Activated CD8-positive, alpha-beta memory T cell treated with anti-CD3 and anti-CD28 coated beads, Interleukin-2, amount 50 U/mL, for 48 hours (primary cell): ENCODE results near the gene LRRC4.

Experiments
- DNase-seq: peaks from one replicate; pipeline ENCODE4 v3.0.0-alpha.2; 2020

LRRC4 gene, protein sequence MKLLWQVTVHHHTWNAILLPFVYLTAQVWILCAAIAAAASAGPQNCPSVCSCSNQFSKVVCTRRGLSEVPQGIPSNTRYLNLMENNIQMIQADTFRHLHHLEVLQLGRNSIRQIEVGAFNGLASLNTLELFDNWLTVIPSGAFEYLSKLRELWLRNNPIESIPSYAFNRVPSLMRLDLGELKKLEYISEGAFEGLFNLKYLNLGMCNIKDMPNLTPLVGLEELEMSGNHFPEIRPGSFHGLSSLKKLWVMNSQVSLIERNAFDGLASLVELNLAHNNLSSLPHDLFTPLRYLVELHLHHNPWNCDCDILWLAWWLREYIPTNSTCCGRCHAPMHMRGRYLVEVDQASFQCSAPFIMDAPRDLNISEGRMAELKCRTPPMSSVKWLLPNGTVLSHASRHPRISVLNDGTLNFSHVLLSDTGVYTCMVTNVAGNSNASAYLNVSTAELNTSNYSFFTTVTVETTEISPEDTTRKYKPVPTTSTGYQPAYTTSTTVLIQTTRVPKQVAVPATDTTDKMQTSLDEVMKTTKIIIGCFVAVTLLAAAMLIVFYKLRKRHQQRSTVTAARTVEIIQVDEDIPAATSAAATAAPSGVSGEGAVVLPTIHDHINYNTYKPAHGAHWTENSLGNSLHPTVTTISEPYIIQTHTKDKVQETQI

DNA sequence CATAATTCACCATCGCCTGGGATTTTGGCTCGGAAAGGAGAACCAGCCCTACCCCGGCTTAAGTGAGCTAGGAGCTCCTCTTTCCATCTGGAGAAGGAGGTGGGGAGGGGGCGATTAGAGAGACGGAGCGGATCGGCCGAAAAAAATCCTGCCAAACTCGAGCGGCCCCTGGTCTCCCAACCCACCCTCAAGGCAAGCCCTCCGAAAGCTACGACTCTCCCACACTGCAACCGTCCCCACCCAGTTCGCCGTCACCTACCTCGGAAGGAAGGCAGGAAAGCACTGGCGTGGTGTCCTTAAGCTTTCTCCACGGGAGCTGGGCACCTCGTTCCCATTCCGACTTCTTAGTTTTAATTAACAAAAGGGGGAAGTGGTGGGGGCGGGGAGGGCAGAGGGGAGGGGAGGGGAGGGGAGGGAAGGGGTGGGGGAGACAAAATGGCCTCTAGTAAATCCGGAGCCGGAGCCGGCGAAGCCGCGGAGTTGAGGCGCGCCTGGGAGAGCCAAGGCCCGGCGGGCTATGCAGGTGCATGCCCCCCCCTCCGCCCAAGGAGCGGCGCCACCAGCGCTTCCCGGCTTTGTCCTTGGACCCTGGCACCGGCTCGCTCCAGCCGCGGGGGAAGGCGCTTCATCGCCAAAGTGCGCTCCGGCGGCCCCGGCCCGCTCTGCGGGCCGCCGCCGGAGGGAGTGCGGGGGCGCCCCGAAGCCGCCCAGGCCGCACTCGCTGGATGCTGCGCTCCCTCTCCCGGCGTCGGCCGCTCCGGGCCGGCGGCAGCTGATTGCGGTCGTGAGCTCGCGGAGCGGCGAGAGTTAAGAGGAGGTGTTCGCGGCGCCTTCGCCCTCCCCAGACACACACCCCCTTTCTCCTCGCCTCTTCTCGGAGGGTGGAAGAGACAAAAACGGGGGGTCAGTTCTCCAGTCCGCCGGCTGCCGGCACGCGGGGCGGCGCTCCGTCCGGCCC is at the start of gene LRRC4:
Gene LRRC4, minus strand, starts transcription at position 784 of the 958 bp plus-strand sequence. CDS start 797 bp downstream, outside the sequence.
- DNase-seq, result peak; percentile 66

DNA sequence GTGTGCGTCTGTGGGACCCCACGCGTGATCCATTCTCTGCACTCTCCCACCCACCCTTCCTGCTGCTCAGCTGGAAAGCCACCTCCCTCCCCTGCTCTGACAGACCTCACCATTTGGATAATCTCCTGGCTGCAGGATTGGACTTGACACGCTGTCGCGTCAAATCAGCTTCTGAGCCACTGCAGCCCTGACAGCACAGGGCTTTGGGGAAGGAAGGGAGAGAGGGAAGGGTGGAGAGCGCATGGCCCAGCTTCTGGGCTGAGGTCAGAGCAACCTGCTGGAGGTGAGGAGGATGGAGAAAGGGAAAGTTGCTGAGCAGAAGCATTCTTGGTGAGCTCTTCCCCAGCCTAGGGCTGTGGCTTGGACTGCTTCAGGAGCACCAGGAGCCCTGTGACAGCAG is 48.9 kb upstream of the LRRC4 start:
- no peak for DNase-seq

DNA sequence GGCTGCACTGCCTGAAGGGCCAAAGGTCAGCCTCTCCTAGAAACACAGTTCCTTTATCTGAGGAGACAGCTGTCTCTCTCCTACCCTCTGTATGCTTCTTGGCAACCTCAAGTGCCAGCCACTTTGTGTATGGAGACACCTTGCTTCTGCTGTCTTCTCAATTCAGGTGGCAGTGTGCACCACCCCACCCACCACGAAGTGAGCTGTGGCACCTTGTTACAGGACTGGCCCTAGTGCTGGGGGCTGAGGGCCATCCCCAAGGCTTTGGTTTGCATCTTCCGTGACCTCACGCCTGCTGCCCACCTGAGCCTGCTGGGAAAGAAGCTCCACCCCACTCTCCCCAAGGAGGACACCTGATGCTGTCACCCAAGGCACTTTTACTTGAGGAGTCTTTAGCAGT is 47.1 kb upstream of the LRRC4 start:
- DNase-seq, result no peak

DNA sequence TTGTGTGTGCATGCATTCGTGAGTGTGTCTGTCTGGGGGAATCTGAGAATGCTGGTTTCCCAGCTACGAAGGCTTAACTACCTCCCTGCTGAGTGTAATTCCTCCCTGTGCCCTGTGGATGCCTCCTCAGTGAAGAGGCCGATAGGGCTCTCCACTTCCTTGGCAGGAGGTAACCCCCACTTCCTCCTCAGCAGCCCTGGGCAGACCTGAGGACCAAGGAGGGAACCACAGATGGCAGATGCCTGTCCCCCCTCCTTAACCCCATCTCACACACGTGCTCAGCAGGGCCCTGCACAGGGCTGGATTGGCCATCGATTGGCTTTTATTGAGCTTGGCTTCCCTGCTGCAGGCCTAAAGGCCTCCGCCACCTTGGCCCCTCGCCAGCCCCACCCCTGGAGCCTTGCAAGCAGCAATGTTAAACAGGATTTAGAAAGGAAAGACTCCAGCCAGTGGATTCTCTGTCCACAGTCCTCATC is 45.6 kb upstream of the LRRC4 start:
- no peak for DNase-seq

DNA sequence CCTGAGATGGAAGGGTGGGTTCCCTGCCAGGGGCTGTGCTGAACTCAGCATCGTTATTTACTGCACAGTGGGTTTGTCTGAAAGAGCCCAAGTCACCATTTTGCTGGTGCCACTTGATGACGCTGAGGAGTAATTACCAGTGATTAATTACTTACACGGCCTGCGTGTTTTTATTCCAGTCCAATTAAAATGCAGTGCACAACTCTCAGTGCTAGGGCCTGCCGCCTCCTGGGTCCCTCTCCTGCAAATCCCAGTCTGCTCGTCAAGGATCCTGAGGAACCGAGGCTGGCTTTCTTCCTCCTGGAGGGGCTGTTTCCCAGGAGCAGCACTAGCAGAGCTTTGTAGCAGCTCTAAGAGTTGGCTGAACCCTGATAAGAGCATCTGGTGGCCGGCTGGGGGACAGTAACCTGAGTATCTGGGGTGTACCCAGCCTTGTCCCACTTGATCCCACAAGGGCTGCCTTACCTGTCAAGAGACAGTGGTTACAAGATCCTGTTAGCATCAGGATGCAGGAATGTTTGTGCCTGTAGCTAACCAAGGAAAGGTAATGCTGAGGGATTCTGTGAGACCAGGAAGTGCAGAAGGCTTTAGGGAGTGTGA is 45.1 kb upstream of the LRRC4 start:
- no peak for DNase-seq

DNA sequence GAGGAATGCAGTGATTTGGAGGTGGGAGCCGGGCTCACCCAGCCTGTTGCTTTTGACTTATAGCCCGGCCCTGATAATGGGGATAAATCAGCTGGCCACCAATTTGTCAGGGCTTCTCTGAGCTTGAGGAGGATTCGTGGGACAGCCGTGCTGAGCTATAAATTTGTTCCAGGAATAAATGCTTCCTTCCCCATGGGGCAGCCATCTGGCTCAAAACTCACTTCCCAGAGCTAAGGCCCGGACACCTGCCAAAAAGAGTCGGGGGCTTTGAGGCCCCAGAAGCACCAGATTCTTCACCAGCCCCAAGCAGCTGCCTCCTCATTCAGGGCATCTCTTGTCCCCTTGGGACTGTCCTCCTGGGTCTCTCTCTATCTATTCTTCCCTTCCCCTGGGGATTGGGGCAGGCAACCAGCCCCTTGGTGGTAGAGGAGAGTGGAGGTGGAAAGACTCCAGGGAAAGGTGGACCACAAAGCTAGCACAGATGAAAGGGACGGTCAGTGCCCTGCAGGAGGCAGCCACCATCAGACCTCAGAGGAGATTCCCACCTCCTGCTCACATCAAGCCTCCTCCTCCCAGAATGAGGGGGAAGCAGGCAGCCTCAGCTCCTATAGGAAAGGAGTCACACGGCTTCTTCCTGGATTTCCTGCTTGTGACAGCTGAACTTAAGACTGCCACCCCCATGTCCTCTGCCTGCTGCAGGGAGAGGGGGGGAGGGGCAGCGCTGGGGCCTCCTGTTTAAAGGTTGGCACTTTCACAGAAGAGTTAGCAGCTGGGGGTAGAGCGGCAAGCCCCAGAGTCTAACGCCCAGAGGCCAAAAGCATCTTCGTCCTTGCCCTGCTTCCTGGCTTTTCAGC is 44.2 kb upstream of the LRRC4 start:
- no peak for DNase-seq

DNA sequence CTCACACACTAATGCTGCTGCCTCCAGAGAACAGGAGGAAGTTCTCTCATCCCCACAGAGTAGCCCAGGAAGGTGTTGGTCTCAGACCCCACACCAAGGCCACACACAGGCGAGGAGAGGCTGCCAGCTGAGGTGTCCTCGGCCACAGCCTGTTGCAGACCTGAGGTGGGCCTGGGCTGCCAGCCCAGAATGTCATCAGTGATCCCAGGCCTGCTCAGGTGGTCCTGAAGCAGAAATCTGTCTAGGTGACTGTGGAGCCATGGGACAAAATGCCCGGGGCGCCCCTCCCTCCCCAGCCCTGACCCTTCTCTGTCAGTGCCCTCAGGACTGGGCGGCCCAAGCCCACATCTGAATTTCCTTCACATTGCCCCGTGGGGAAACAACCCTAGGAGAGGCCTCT is 43.5 kb upstream of the LRRC4 start:
- no peak for DNase-seq

DNA sequence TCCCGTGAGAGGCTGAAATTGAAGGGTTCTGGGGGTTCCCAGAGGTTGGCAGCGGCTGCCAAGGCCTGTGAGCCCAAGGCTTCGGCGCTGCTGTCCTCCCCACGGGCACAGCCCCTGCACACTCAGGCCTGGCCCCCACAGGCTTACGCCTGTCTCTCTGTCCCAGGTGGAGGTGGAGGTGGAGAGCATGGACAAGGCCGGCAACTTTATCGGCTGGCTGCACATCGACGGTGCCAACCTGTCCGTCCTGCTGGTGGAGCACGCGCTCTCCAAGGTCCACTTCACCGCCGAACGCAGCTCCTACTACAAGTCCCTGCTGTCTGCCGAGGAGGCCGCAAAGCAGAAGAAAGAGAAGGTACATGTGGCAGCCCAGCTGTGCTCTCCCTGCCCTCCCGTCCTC is 43.1 kb upstream of the LRRC4 start:
- DNase-seq, result no peak

DNA sequence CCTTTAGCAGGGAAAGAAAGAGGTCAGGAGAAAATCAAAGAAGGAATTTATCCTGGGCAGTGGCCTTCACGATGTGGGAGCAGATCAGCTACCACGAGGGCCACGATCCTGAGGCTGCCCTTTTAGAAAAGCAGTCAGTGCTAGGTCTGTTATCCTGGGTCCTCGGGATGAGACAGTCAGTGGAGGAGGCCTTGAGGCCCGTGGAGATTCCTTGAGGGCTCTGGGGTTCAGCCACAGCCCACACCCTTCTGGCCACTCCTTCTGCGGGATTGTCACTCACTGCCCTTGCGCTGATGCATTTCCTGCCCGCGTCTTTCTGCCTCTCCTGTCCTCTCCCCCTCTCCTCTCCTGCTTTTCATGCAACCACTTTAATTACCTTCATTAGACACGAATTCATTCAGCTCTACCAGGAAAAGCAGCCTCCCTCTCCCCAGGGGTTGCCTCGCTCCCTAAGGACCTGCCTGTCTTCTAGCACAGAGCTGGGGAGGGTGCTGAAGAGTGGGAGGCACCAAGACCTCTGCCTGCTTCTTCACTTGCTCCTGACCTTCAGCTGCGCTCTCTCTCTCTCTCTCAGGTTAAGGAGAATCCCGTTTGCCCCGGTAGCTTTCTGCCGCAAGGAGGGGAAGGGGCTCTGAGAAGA is 42.6 kb upstream of the LRRC4 start:
- no peak for DNase-seq

DNA sequence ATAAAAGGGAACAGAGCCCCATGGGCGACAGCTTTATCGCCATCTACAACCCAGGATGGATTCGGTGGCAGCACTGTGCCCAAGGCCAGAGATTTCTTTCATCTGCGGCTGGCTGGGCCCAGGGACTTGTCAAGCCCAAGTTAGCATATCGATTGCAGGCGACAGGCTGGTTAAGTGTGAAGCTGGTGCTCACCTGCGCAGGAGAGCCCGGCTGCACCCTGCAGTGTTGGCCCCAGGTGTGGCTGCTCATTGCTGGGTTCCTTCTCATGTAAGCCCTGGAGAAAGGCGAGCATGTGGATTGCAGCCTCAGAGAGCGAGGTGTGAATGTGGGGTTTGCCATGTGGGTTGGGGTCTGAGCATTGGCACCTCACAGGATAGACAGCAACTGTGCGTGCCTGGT is 40.6 kb upstream of the LRRC4 start:
- no peak for DNase-seq

DNA sequence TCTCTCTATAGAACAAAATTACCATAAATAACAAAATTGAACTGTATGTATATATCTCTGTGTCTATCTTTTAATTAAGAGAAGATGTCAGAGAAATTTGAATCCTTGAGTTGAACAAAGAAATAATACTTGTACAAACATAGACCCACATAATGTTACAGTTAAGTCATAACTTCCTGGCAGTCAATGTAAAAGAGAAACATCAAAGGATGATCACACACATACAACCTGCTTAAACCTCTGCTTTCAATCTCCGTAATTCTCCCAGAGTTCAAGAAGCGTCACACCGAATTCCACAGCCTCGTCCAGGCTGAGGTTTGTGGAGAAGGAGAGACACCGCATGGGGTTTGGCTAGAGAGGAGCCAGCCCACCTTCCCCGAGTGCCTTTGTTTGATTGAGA is 40.1 kb upstream of the LRRC4 start:
- no peak for DNase-seq

DNA sequence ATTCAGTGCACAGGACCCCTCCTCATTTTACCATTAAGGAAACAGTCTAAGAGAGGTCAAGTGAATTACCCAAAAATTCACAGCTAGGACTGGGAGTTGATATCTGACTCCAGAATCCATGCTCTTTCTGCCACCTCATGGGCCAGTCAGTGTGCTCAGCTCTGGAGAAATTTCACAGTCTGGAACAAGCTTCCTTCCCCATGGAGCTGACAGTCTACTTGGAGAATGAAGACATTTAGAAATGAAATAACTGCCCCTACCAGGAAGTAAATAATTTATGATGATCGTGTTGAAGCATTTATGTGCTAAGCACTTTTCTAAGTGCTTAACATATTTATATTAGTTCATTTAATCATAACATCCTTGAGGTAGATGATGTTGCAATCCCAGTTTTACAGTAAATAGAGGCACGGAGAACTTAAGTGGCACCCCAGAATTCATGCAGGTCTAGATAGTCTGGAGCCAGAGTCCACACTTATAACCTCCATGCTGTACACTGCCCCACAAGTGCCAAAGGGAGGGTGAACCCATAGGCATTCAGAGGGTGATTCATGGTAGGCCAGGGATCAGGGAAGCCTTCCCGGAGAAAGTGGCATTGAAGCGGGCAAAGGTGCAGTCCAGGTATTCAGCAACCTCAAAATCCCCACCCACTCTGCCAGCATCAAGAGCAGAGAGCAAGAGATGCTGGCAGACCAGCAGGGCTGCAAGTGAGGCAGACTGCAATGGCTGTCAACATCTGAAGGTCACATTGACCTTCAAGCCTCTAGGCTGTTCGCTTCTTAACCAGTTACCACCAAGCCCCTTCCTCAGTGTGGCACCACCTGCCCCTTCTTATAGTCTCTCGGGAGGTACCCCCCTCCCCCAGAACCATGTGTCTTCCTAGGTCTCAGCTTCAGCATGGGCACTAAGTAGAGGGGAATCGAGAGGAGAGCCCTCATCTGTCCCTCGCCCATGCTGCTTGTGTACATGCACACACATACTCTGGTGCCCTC is 38.4 kb upstream of the LRRC4 start:
- no peak for DNase-seq

DNA sequence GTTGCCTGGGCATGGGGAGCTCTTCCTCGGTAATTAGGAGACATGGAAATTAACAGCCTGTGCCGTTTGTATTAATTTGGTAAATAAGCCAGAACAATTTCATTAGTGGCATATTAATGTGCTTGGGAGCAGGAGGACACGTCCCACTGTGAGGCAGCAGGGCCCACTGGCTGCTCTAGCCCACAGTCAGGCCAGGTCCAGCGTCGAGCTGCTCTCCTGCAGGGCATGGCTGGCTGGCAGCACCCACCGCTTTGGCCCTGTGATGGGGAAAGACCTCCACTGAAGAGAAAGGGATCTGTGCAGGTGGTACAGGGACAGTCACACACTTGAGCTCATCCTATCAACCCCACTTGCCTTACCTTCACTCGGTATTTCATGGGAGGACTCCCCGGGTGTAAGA is 37.5 kb upstream of the LRRC4 start:
- no peak for DNase-seq

DNA sequence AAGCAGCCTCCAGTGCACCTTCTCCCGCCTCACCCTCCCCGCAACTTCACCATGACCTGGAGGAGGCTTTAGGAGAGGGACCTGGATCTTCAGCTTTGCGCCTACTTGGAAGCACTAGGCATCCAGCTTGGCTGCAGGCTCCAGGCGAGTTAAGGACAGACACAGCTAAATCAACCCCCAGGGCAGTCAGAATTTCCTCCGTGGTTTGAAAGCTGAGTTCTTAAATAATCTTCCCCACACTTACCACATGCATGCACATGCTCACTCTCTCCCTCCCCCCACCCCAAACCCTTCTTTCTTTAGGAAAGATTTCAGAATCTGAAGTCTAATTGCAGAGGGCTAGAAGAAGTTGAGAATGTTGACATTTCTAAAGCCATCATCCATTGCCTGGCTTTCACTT is 36.7 kb upstream of the LRRC4 start:
- no peak for DNase-seq

DNA sequence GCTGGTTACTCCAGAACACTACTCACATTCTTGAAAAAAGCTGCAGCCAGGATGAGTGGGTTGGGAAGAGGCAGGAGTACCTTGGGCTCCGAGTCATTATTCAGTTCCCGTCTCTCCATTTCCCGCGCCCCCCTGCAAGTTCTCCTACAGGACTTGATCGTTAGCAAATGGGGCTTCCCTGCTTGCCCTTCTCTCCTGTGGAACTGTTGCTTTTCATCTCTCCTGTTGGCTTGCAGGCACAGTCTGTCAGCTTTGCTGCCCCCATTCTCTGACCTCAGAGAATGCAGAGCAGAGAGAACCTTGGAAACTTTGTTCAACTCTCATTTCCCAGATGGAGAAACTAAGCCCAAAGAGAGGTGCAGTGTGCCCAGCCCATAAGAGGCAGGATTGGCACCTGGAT is 35.6 kb upstream of the LRRC4 start:
- DNase-seq, result no peak

DNA sequence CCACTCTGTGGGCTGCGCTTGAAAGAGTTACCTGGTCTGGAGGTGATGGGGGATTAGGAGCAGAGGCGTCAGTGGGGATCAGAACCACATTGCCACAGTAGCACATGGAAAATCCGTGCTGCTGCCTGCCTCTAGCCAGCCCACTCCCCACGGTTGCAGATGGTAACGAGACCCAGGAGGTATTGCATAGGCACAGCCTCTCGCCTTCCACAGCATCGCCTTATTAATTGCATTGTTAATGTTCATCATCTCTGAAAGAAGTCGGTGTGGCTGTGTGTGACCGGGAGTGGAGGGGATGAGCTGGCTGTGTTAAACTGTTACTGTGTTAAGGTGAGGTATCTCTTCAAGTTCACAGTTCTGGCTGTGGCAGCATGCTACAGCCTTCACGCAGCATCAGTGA is 35.2 kb upstream of the LRRC4 start:
- no peak for DNase-seq

DNA sequence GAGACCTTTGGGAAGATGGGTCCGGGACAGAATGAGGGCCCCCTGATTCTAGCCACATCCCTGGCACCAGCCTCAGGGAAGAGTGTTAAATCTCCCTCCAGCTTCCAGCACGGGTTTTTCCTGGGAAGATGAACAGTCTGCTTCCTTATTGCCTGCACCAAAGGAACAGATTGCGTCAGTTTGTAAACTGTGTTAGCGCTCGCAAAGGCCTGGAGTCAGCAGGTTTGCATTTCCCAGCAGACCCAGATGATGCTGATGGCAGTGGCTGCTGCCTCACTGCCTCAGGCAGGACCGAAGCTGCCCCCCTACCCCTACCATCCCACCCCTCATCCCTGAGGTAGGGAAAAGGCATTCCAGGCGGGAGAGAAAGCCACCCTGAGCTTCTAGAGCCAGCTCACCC is 34.6 kb upstream of the LRRC4 start:
- DNase-seq, result no peak

DNA sequence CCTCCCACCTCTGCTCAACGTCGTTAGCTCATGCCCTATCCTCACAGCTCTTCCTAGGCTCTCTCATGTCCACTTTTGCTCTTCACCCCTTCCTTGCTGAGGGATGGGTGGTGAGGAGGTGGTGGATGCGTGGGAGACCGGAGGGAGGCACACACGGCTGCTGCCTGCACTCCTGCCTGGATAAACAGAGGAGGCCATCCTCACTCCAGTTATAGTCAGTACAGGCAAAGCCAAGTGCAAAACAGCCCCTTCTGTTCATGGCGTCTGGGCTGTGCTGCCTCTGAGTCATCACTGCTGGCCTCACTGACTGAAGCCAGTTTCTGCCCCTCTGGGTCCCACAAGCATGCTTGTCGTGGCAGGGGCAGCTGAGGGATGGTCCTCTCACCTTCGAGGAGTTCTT is 31.9 kb upstream of the LRRC4 start:
- DNase-seq, result no peak

DNA sequence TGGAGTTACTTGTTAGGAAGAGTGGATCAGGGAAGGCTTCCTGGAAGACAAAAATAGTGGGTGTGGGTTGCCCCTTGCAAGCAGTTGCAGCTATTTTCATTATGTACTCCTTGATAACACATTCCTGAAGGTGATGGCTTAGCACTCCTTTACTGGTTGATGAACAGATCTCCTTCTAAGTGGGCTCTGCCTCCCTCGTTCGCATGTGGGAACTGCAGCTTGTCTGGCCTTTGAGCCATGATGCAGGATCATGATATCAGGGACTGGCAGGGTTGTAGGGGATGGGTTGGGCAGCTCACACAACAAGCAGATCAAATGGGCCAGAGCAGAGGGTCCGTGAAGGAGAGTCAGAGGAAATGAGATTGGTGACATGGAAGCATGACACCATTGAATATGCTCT is 28.8 kb upstream of the LRRC4 start:
- DNase-seq, result no peak
